ENCODE measurements around the gene USP9X.
"Not testable (repeated sequence)": the region's sequence is repeated elsewhere in the genome, so short reads cannot be mapped to it uniquely, and the experiment has no call there.

USP9X gene, protein sequence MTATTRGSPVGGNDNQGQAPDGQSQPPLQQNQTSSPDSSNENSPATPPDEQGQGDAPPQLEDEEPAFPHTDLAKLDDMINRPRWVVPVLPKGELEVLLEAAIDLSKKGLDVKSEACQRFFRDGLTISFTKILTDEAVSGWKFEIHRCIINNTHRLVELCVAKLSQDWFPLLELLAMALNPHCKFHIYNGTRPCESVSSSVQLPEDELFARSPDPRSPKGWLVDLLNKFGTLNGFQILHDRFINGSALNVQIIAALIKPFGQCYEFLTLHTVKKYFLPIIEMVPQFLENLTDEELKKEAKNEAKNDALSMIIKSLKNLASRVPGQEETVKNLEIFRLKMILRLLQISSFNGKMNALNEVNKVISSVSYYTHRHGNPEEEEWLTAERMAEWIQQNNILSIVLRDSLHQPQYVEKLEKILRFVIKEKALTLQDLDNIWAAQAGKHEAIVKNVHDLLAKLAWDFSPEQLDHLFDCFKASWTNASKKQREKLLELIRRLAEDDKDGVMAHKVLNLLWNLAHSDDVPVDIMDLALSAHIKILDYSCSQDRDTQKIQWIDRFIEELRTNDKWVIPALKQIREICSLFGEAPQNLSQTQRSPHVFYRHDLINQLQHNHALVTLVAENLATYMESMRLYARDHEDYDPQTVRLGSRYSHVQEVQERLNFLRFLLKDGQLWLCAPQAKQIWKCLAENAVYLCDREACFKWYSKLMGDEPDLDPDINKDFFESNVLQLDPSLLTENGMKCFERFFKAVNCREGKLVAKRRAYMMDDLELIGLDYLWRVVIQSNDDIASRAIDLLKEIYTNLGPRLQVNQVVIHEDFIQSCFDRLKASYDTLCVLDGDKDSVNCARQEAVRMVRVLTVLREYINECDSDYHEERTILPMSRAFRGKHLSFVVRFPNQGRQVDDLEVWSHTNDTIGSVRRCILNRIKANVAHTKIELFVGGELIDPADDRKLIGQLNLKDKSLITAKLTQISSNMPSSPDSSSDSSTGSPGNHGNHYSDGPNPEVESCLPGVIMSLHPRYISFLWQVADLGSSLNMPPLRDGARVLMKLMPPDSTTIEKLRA (N-terminal part only)

DNA sequence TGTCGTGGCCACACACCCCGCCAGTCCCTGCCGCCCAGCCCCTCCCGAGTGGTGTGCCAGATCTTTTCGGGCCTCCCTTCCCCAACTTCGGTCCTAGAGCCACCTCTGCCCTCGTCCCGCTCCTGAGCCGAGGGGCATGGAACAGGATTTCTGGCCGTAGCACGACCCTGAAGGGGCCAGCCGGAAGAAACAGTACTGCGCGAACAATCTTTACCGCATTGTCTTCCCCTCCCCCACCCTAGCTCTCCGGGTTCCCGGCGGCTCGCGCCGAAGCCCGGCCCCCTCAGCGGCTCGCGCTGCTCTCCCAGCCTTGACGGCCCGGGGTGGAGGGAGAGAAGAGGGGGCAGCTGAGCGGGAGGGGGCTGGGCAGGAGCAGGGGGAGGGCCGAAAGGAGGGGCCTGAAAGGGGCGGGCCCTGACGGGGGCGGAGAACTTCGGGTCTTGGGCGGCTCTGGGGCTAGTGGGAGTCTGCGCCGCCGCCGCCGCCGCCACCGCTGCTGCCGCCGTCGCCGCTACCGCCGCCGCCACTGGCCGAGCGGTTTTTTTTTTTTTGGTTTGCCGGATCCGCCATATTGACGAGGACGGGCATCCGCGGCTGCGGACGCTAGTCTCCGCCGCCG lies at the start of gene USP9X:
Gene USP9X, plus strand, starts transcription at position 553 of the 619 bp plus-strand sequence. CDS start 38,184 bp downstream, outside the sequence.
- FAIRE-seq (no peak), DNase-seq (ENCODE audit: extremely low spot score, insufficient read length, low read depth) (peak; percentile 32)

DNA sequence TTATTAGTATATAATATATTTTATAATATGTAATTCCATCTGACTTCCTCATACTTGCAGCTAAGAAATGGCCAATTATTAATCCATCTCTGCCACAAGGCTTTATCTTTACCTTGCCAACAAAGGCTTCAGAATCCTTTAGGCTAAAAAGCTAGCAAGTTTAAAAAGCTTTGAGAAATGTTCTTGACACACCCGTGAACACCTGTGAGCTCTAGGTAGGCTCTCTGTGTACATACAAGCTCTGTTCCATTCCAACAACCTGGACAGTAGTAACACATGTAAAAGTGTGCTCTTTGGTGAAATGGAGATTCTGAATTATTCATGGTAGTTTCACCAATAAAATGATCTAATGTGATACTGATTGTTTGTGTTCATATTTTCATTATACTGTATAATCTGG lies 49.7 kb upstream of the USP9X start:
- DNase-seq (ENCODE audit: extremely low spot score, insufficient read length, low read depth) (no peak), FAIRE-seq (no peak)

DNA sequence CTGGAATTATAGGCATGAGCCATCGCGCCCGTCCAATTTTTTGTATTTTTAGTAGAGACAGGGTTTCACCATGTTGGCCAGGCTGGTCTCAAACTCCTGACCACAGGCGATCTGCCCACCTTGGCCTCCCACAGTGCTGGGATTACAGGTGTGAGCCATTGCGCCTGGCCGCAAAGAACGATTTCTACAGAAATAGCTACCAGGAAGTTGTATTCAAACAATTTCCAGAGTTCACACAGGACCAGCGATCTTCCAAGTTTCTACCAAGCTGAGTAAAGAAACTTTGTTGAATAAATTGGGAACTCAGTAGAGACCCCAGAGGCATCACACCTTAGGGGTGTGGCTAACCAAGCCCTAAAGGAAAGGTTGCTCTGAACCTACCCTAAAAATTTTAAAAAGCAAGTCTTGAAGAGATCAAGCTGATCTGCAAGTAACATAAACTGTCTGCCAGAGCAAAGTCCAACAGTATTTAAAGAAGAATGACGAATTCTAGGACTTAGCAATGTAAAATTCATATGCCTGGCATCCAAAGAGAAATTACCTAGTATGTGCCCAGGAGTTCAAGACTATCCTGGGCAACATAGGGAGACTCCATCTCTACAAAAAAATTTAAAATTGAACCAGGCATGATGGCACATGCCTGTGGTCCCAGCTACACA lies 48.4 kb upstream of the USP9X start:
- DNase-seq (ENCODE audit: extremely low spot score, insufficient read length, low read depth) (no peak), FAIRE-seq (no peak)

DNA sequence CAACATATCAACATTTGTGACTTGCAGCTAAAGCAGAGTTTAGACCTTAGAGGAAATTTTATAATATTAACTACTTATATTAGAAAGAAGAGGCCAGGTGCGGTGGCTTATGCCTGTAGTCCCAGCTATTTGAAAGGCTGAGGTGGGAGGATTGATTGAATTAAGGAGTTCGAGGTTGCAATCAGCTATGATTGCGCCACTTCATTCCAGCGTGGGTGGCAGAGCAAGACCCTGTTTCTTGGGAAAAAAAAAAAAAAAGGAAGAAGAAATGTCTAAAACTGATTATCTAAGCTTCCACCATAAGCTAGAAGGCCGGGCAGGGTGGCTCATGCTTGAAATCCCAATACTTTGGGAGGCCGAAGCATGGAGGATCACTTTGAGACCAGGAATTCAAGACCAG lies 42.0 kb upstream of the USP9X start:
- no peak for FAIRE-seq
- no peak for DNase-seq (ENCODE audit: extremely low spot score, insufficient read length, low read depth)

DNA sequence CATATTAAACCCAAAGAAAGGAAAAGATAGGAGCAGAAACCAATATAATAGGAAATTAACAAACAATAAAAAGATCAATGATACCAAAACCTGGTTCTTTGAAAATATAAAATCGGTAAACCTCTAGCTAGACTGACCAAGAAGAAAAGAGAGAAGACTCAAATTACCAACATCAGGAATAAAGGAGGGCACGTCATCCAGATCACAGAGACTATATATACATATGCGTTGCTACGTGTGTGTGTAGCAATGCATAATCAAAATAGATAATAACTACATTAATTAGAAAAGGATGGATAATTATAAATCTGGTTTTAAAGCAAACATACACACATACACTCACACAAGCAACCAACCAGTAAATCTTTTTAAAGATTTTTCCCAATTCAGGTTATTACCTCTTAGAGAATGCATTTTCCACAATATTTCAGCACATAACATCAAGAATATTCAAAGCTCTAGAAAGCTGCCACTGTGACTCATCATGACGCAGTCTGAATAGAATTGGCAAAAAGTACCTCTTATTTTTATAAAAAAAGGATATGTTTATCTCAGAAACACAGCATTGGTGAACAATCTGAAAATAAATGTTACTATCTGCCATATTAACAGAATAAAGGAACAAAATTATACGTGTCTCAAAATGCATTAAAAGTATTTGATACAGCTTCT lies 41.4 kb upstream of the USP9X start:
- no peak for DNase-seq (ENCODE audit: extremely low spot score, insufficient read length, low read depth)

DNA sequence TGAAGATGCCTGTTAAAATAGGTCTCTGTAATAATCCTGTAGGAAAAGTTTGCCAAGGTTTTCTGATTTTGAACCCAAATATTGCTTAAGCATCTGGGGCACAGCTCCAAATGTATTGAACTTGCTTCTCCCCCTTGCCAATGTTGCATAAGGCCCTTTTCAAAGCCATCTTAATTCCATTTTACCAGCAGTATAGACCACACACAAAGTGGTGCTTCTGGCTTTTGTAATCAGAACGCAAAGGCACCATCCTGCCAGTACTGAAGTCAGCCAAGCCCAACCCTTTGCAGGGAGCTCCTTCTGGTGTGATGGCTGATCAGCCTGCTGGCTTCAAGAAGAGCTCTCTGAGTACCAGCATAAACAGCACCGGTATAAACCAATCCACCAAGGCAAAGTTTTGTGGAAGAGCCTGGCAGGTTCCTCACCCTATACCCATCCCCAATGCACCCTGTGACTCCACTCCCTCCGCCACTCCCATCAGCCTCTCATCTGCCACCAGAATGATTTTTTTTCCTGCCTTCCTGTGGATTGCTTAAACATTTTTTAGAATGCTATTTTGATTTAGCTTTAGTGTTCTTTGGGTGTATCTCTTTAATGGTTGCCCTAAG lies 39.2 kb upstream of the USP9X start:
- no peak for FAIRE-seq
- no peak for DNase-seq (ENCODE audit: extremely low spot score, insufficient read length, low read depth)

More for the DNA sequence above, 41.4 kb upstream of the USP9X start:
- FAIRE-seq = no peak

DNA sequence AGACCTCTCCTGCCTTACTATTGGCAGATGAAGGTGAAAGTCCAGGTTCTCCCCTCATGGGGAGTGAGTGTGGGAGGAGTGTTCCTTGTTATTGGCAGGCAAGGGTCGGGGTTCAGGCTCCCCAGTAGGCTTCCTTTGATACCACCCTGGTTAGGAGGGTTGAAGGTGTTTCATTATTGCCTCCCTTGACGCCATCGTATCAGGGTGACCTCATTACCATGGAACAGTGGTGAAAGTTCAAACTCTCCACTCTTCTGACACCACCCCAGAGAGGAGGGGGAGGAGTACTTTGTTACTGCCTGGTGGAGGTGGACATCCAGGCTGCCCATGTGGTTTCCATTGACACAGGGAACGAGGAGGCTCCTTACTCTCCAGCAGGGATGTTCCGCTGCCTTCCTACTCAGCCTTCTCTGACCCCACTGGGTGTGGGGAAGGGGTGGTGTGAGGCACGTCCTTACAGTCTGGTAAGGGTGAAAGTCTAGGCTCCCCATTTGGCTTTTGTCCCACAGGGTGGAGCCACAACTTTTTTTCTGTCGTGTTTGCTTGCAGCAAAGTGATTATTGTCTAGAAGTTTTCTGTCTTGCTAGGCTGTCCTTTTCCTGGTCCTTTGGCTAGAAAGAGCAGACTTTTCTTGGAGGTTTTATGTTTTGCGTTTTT lies 37.2 kb upstream of the USP9X start:
- no peak for DNase-seq (ENCODE audit: extremely low spot score, insufficient read length, low read depth)
- no peak for FAIRE-seq

DNA sequence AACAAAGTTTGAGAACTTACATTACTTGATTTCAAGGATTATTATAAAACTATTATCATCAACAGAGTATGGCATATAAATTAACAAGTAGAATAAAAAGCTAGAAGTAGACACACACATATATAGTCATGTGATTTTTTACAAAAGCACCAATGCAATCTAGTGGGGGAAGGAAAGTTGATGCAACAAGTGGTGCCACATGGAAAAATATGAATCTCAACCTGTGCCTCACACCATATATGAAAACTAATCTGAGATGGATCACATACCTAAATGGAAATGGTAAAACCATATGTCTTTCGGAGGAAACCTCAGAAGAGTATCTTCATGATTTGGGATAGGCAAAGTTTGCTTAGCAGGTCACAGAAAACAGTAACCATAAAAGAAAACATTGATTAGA lies 34.9 kb upstream of the USP9X start:
- FAIRE-seq (peak; percentile 18), DNase-seq (ENCODE audit: extremely low spot score, insufficient read length, low read depth) (no peak)

DNA sequence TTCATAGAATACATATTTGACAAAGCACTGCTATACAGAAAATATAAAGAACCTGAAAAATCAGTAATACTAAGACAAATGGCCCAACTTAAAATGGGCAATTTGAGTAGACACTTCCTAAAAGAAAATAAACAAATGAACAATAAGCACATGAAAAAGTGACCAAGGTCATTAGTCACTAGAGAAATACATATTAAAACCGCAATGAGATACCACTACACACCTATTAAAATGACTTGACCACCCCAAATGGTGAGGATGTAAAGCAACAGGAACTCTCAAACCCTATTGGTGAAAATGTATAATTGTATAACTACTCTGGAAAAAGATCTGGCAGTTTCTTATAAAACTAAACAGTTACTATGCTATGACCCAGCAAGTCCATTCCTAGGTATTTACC lies 34.0 kb upstream of the USP9X start:
- DNase-seq (ENCODE audit: extremely low spot score, insufficient read length, low read depth) = no peak
- no peak for FAIRE-seq

DNA sequence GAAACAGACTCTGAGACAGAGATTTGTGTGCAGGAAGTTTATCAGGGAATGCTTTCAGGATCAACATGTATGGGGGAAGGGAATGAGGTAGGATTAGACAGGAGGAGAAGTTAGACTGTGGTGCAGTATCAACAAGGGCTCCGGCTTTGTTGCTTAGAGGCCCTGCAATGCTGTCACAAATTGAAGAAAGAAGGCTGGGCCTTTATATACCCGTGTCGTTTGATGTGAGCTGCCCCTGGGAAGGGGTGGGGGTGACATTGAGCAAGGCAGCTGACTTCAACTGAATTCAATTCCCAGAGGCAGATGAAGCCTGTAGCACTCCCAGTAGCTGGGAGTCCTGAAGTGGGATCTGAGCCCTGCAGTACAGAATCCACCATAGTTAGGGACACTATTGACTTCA lies 29.5 kb upstream of the USP9X start:
- FAIRE-seq (no peak), DNase-seq (ENCODE audit: extremely low spot score, insufficient read length, low read depth) (no peak)

DNA sequence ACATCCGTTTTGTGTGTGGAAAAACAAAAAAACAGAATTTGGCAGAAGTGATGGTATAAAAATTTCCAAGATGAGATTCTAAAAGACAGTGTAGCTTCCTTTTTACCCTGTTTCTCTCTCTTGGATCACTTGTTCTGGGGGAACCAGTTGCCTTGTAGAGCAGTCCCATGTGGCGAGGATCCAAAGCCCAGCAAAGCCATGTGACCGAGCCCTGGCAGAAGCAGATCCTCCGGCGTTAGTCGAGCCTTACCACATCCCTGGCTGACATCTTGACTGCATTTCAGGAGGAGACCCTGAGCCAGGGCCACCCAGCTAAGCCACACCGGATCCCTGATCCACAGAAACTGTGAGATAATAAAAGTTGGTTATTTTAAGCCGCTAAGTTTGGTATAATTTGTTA lies 22.0 kb upstream of the USP9X start:
- not testable (repeated sequence) for FAIRE-seq; DNase-seq (ENCODE audit: extremely low spot score, insufficient read length, low read depth)

DNA sequence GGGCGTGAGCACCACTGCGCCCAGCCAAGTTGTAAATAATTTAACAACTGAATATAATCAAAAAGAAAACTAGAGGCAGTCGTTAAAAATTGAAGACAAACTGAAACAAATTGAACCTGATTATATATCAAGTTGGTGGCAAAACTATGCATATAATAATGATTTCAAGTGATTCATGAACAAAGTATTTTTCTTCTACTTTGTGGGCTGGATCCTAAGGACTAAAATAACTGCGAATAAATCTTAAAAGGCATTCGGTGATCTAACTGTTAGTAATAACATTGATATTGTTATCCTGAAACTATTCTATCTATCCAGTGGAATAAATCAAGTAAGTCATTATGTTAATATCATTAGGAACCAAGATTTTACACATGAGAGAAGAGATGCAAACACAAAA lies 21.2 kb upstream of the USP9X start:
- no peak for FAIRE-seq
- DNase-seq (ENCODE audit: extremely low spot score, insufficient read length, low read depth) = no peak

DNA sequence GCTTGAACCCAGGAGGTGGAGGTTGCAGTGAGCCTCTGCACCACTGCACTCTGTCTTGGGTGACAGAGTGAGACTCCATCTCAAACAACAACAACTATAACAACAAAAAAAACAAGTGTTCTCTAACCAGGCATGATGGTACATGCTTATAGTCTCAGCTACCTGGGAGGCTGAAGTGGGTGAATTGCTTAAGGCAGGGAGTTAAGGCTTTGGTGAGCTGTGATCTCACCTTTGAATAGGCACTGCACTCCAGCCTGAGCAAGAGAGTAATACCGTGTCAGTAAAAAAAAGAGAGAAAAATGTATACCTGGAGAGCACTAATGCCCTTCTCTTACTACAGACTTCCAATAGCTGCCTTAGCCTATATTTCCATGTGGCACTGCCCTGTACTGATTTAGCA lies 18.9 kb upstream of the USP9X start:
- DNase-seq (ENCODE audit: extremely low spot score, insufficient read length, low read depth) = no peak
- no peak for FAIRE-seq

DNA sequence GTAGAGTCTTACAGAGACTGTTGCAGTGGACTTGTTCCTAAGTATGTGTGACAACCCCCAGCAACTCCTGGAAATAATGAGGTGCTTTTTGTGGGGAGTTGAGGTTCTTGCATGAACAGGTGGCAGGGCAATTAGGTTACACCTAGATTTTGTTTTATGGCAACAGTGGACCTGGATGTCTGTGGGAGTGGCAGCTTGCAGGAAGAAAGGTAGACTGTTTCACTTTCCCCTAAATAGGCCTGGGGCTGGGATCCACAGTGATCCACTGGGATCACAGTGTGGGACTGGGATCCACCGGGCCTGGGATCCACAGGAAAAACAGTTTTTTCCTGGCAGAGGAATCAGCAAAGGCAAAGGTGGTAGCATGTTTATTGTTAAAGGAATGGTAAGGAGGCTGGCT lies 18.3 kb upstream of the USP9X start:
- no peak for FAIRE-seq

DNA sequence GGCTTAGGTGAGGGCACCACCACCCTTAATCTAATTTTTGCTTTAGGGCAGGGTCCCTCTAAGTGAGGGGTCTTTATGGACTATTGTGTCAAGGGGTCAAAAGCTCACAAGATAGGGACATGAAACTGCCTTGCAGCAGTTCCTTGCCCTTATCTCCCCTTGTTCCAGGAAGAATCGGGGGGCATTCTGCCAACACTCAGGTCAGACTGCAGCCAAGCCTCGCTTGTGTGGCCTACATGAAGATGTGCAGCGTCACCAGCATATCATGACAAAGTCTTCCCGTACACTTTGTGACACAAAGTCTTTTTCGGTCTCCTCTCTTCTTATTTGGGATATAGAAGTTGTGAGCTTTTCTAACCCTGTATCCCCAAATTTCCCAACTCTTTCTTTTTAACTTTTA lies 17.5 kb upstream of the USP9X start:
- FAIRE-seq = no peak
- DNase-seq (ENCODE audit: extremely low spot score, insufficient read length, low read depth) = no peak

More for the DNA sequence above, 18.3 kb upstream of the USP9X start:
- no peak for DNase-seq (ENCODE audit: extremely low spot score, insufficient read length, low read depth)

DNA sequence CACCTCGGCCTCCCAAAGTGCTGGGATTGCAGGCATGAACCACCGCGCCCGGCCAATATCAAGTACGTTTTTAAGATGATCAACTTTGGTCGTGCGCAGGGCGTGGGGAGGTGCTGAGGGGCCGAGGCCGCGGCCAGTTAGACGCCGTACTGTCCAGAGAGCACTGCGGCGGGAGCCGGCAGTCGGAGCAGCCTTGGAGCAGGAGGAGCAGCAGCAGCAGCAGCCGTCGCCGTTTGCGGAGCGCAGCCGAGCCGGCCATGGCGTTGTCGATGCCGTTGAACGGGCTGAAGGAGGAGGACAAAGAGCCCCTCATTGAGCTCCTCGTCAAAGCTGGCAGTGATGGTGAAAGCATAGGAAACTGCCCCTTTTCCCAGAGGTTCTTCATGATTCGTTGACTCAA lies 8.5 kb upstream of the USP9X start:
- FAIRE-seq (no peak), DNase-seq (ENCODE audit: extremely low spot score, insufficient read length, low read depth) (no peak)

DNA sequence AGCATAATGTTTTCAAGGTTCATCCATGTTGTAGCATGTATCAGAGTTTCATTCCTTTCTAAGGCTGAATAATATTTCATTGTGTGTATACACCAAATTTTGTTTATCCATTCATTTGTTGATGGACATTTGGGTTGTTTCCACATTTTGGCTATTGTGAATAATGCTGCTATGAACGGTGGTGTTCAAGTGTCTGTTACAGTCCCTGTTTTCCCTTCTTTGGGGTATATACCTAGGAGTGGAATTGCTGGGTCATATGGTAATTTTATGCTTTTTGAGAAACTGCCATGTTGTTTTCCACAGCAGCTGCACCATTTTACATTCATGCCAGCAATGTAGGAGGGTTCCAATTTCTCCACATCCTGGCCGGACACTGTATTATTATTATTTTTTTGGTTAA lies 3.4 kb upstream of the USP9X start:
- FAIRE-seq (peak; percentile 53), DNase-seq (ENCODE audit: extremely low spot score, insufficient read length, low read depth) (no peak)

DNA sequence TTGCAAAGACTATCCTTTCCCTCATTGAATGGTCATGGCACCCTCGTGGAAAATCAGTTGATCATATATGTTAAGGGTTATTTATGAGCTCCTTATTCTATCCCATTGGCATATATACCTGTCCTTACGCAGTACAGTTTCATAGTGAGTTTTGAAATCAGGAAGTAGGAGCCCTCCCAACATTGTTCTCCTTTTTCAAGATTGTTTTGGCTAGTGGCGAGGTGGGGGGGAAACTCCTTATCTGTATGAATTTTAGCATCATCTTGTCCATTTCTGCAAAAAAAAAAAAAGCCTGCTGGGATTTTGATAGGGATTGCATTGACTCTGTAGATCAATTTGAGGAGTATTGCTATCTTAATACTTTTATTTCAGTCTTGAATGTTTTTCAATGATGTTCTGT lies 2.5 kb upstream of the USP9X start:
- no peak for DNase-seq (ENCODE audit: extremely low spot score, insufficient read length, low read depth)

More for the DNA sequence above, 2.5 kb upstream of the USP9X start:
- FAIRE-seq = no peak
